HepG2 (cell line): ENCODE measurements around the gene UNC5A.

Experiments used
- AFF4 ChIP-seq: sonication (generic); formaldehyde crosslinking; IDR thresholded peaks from 2 replicates; pipeline ENCODE4 v1.4.0; 2020; ENCODE audit warnings: missing genetic modification reagents
- BORCS8-MEF2B ChIP-seq: sonication (generic); formaldehyde crosslinking; IDR thresholded peaks from 2 replicates; pipeline ENCODE4 v1.8.0; 2022; ENCODE audit warnings: mild to moderate bottlenecking, missing genetic modification reagents
- CEBPB ChIP-seq: IDR thresholded peaks from 2 replicates; pipeline ENCODE4 v1.6.1; 2011; ENCODE audit warnings: low read depth, low read length, improper control_type of control experiment, borderline replicate concordance
- CTCF ChIP-seq: sonication (generic); formaldehyde crosslinking; IDR thresholded peaks from 2 replicates; pipeline ENCODE4 v1.5.0; 2020; ENCODE audit warnings: mild to moderate bottlenecking, missing genetic modification reagents, moderate library complexity
- KDM5A ChIP-seq: fragments of 200-600 bp; sonication (generic); IDR thresholded peaks from 2 replicates; pipeline ENCODE4 v1.7.0; 2018; ENCODE audit warnings: antibody characterized with exemption, mild to moderate bottlenecking, low read length, borderline replicate concordance
- NFKB2 ChIP-seq: sonication (generic); formaldehyde crosslinking; IDR thresholded peaks from 2 replicates; pipeline ENCODE4 v1.4.0; 2020; ENCODE audit warnings: missing genetic modification reagents, borderline replicate concordance
- TARDBP ChIP-seq: sonication (generic); formaldehyde crosslinking; IDR thresholded peaks from 2 replicates; pipeline ENCODE4 v1.8.0; 2022; ENCODE audit warnings: mild to moderate bottlenecking, missing genetic modification reagents
- TBX2 ChIP-seq: sonication (generic); formaldehyde crosslinking; IDR thresholded peaks from 2 replicates; pipeline ENCODE4 v1.5.0; 2020; ENCODE audit warnings: missing genetic modification reagents, mild to moderate bottlenecking, borderline replicate concordance
- ZBTB43 ChIP-seq: sonication (generic); formaldehyde crosslinking; conservative IDR thresholded peaks from 2 replicates; pipeline ENCODE4 v1.4.0; 2020; ENCODE audit warnings: missing genetic modification reagents
- TF ChIP-seq, protein P1 (sequence below): sonication (generic); formaldehyde crosslinking; IDR thresholded peaks from 2 replicates; pipeline ENCODE4 v1.4.0; 2020; ENCODE audit warnings: missing genetic modification reagents, borderline replicate concordance

- TF ChIP-seq AFF4 (no peak), KDM5A (no peak), TARDBP (CRISPR knock-in tag) (no peak), BORCS8-MEF2B (CRISPR knock-in tag) (no peak), TBX2 (CRISPR knock-in tag) (no peak), CTCF (CRISPR knock-in tag) (no peak), NFKB2 (CRISPR knock-in tag) (no peak), ZBTB43 (CRISPR knock-in tag) (no peak), CEBPB (no peak)
- TF ChIP-seq, protein P1, sequence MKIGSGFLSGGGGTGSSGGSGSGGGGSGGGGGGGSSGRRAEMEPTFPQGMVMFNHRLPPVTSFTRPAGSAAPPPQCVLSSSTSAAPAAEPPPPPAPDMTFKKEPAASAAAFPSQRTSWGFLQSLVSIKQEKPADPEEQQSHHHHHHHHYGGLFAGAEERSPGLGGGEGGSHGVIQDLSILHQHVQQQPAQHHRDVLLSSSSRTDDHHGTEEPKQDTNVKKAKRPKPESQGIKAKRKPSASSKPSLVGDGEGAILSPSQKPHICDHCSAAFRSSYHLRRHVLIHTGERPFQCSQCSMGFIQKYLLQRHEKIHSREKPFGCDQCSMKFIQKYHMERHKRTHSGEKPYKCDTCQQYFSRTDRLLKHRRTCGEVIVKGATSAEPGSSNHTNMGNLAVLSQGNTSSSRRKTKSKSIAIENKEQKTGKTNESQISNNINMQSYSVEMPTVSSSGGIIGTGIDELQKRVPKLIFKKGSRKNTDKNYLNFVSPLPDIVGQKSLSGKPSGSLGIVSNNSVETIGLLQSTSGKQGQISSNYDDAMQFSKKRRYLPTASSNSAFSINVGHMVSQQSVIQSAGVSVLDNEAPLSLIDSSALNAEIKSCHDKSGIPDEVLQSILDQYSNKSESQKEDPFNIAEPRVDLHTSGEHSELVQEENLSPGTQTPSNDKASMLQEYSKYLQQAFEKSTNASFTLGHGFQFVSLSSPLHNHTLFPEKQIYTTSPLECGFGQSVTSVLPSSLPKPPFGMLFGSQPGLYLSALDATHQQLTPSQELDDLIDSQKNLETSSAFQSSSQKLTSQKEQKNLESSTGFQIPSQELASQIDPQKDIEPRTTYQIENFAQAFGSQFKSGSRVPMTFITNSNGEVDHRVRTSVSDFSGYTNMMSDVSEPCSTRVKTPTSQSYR, result no peak
Observed at GRCh38 chr5:176814836-176815438, 4.6 kb downstream of the UNC5A start.
